Neural progenitor cell (in vitro differentiated cells): Measurements from ENCODE around the gene MYPN. TPM values are rescaled to one million over a fixed set of nuclear protein-coding genes. Genes with fewer than 3 reads are reported as not detected.
"Not testable (repeated sequence)": the region's sequence is repeated elsewhere in the genome, so short reads cannot be mapped to it uniquely, and the experiment has no call there.

Experiments
- DNase-seq: peaks from one replicate; pipeline ENCODE4 v3.0.0-alpha.2; 2016; ENCODE audit warnings: low spot score
- H2AFZ ChIP-seq: fragments of 200-600 bp; sonication (generic); replicated peaks from 2 replicates; pipeline ENCODE4 v1.6.1; 2016; ENCODE audit warnings: antibody characterized with exemption
- H3F3A ChIP-seq: fragments of 200-600 bp; sonication (generic); 2 replicates; pipeline ENCODE4 v1.6.1; 2016; ENCODE audit warnings: antibody characterized with exemption, low read depth
- H3K27ac ChIP-seq: fragments of 200-600 bp; sonication (generic); 2 replicates; pipeline ENCODE4 v1.5.1; 2016; ENCODE audit warnings: mild to moderate bottlenecking
- H3K27me3 ChIP-seq: fragments of 200-600 bp; sonication (generic); 2 replicates; pipeline ENCODE4 v1.6.1; 2016; ENCODE audit warnings: mild to moderate bottlenecking, moderate library complexity
- H3K36me3 ChIP-seq: fragments of 200-600 bp; sonication (generic); 2 replicates; pipeline ENCODE4 v1.5.1; 2016
- H3K4me1 ChIP-seq: fragments of 200-600 bp; sonication (generic); 2 replicates; pipeline ENCODE4 v1.6.1; 2016; ENCODE audit warnings: mixed run types
- H3K4me2 ChIP-seq: fragments of 200-600 bp; sonication (generic); 2 replicates; pipeline ENCODE4 v1.6.1; 2016
- H3K4me3 ChIP-seq: fragments of 200-600 bp; sonication (generic); 2 replicates; pipeline ENCODE4 v1.5.1; 2016
- H3K79me2 ChIP-seq: fragments of 200-600 bp; sonication (generic); 2 replicates; pipeline ENCODE4 v1.6.1; 2016; ENCODE audit warnings: low read depth
- H3K9ac ChIP-seq: fragments of 200-600 bp; sonication (generic); 2 replicates; pipeline ENCODE4 v1.6.1; 2016
- H3K9me3 ChIP-seq: fragments of 200-600 bp; sonication (generic); 2 replicates; pipeline ENCODE4 v1.5.1; 2016; ENCODE audit warnings: low read depth
- H4K20me1 ChIP-seq: fragments of 200-600 bp; sonication (generic); 2 replicates; pipeline ENCODE4 v1.6.1; 2016; ENCODE audit warnings: low read depth
- H3K27ac Mint-ChIP-seq: 3 replicates; pipeline ENCODE4 v1.8.0; 2021; ENCODE audit warnings: mixed read lengths
- H3K27me3 Mint-ChIP-seq: 2 replicates; pipeline ENCODE4 v1.8.0; 2022; ENCODE audit warnings: low read depth, mild to moderate bottlenecking, inconsistent platforms, moderate library complexity, mixed read lengths; ENCODE audit not compliant: insufficient read depth
- H3K36me3 Mint-ChIP-seq: 3 replicates; pipeline ENCODE4 v1.8.0; 2021; ENCODE audit warnings: mixed read lengths
- H3K4me1 Mint-ChIP-seq: 3 replicates; pipeline ENCODE4 v1.8.0; 2021; ENCODE audit warnings: mixed read lengths
- H3K4me3 Mint-ChIP-seq: 3 replicates; pipeline ENCODE4 v1.8.0; 2021; ENCODE audit warnings: mild to moderate bottlenecking, moderate library complexity, mixed read lengths
- H3K9me3 Mint-ChIP-seq: 3 replicates; pipeline ENCODE4 v1.8.0; 2020; ENCODE audit warnings: mixed read lengths
- CTCF ChIP-seq: fragments of 200-600 bp; sonication (generic); IDR thresholded peaks from 2 replicates; pipeline ENCODE4 v1.5.1; 2017; ENCODE audit warnings: antibody characterized with exemption, mild to moderate bottlenecking
- EZH2 ChIP-seq: fragments of 200-600 bp; sonication (generic); IDR thresholded peaks from 2 replicates; pipeline ENCODE4 v1.6.1; 2017; ENCODE audit warnings: antibody characterized with exemption, mild to moderate bottlenecking, moderate library complexity
- EZH2phosphoT487 ChIP-seq: fragments of 200-600 bp; sonication (generic); IDR thresholded peaks from 2 replicates; pipeline ENCODE4 v1.6.1; 2017; ENCODE audit warnings: antibody characterized with exemption
- total RNA-seq: library from RNA; depleted of rRNA; stranded (reverse); fragments of >200 nt; gene quantifications from 2 replicates; pipeline ENCODE4 v1.2.3, GENCODE V29; 2015; ENCODE audit warnings: low replicate concordance

MYPN gene
- total RNA-seq, 1 donor from 2014 or later, result not detected

GRCh38 chr10:68155615-68156210 lies 46.4 kb downstream of the MYPN start:
- DNase-seq, result no peak
- Histone ChIP-seq H3F3A (no peaks in the 10 kb centered on the region), H3K27me3 (no peaks in the 10 kb centered on the region), H2AFZ (no peak overlapping the region), H3K79me2 (no peaks in the 10 kb centered on the region), H3K36me3 (no peaks in the 10 kb centered on the region), H3K4me3 (no peak overlapping the region), H3K4me1 (peaks cover 8% of the 10 kb centered on the region), H3K9ac (no peak overlapping the region), H4K20me1 (no peaks in the 10 kb centered on the region), H3K27ac (no peak overlapping the region), H3K4me2 (no peak overlapping the region), H3K9me3 (no peaks in the 10 kb centered on the region)
- no peaks in the 10 kb centered on the region for H3K36me3 Mint-ChIP-seq
- TF ChIP-seq CTCF (no peak), EZH2 (no peak), EZH2phosphoT487 (no peak)
- no peaks in the 10 kb centered on the region for H3K9me3 Mint-ChIP-seq
- no peak overlapping the region for H3K4me3 Mint-ChIP-seq
- peaks cover 12% of the 10 kb centered on the region for H3K4me1 Mint-ChIP-seq
- H3K27ac Mint-ChIP-seq, result no peak overlapping the region
- no peaks in the 10 kb centered on the region for H3K27me3 Mint-ChIP-seq

GRCh38 chr10:68156373-68157185 lies 47.3 kb downstream of the MYPN start:
- H3K27ac ChIP-seq, result no peak overlapping the region
- Mint-ChIP-seq H3K4me3 (no peak overlapping the region), H3K9me3 (no peaks in the 10 kb centered on the region), H3K36me3 (no peaks in the 10 kb centered on the region), H3K27me3 (no peaks in the 10 kb centered on the region), H3K27ac (no peak overlapping the region), H3K4me1 (peaks cover 12% of the 10 kb centered on the region)
- no peaks in the 10 kb centered on the region for H3K9me3 ChIP-seq
- peak; percentile 62 for DNase-seq
- H3K4me2 ChIP-seq, result no peak overlapping the region
- no peaks in the 10 kb centered on the region for H3F3A ChIP-seq
- no peaks in the 10 kb centered on the region for H3K27me3 ChIP-seq
- no peak overlapping the region for H2AFZ ChIP-seq
- H3K79me2 ChIP-seq, result no peaks in the 10 kb centered on the region
- H4K20me1 ChIP-seq, result no peaks in the 10 kb centered on the region
- H3K36me3 ChIP-seq, result no peaks in the 10 kb centered on the region
- no peak overlapping the region for H3K4me3 ChIP-seq
- no peak overlapping the region for H3K9ac ChIP-seq
- H3K4me1 ChIP-seq, result peaks cover 8% of the 10 kb centered on the region
- TF ChIP-seq EZH2phosphoT487 (no peak), CTCF (peak; percentile 73)

GRCh38 chr10:68157522-68157921 lies 48.2 kb downstream of the MYPN start:
- H3F3A ChIP-seq, H3K4me3 ChIP-seq, H3K4me3 Mint-ChIP-seq, H3K4me2 ChIP-seq, H3K4me1 ChIP-seq, H3K36me3 Mint-ChIP-seq, H3K9ac ChIP-seq, H3K79me2 ChIP-seq, H3K9me3 ChIP-seq, H3K27me3 ChIP-seq, H3K27me3 Mint-ChIP-seq, H3K27ac Mint-ChIP-seq, H3K9me3 Mint-ChIP-seq, DNase-seq, H3K36me3 ChIP-seq, H2AFZ ChIP-seq, H4K20me1 ChIP-seq, H3K27ac ChIP-seq: not testable (repeated sequence)
- peaks cover 12% of the 10 kb centered on the region for H3K4me1 Mint-ChIP-seq

GRCh38 chr10:68158031-68158430 lies 48.7 kb downstream of the MYPN start:
- Histone ChIP-seq H3K27ac (no peak overlapping the region), H3K4me1 (peaks cover 8% of the 10 kb centered on the region), H4K20me1 (no peaks in the 10 kb centered on the region), H3F3A (no peaks in the 10 kb centered on the region), H3K36me3 (no peaks in the 10 kb centered on the region), H3K79me2 (no peaks in the 10 kb centered on the region), H3K27me3 (no peaks in the 10 kb centered on the region), H3K9ac (no peak overlapping the region), H3K9me3 (no peaks in the 10 kb centered on the region), H2AFZ (no peak overlapping the region), H3K4me3 (no peak overlapping the region), H3K4me2 (no peak overlapping the region)
- H3K27me3 Mint-ChIP-seq, result no peaks in the 10 kb centered on the region
- no peaks in the 10 kb centered on the region for H3K36me3 Mint-ChIP-seq
- H3K4me1 Mint-ChIP-seq, result peaks cover 12% of the 10 kb centered on the region
- TF ChIP-seq EZH2 (no peak), EZH2phosphoT487 (no peak), CTCF (no peak)
- no peak overlapping the region for H3K4me3 Mint-ChIP-seq
- DNase-seq, result no peak
- no peak overlapping the region for H3K27ac Mint-ChIP-seq
- H3K9me3 Mint-ChIP-seq, result no peaks in the 10 kb centered on the region
